ENCODE measurements around the gene MTHFD1L.

MTHFD1L gene

GRCh38 chr6:150898399-150899170, 33.1 kb downstream of the MTHFD1L start:
- no peak overlapping the region for H3K4me3 ChIP-seq (IDR thresholded peaks at IDR 0.05; ENCODE audit: insufficient read depth, low read depth, low read length)
- H3K79me2 ChIP-seq (ENCODE audit: insufficient read depth, low read depth), result no peaks in the 10 kb centered on the region; the same call in 1 of the 2 replicates
- no peak overlapping the region for H2AFZ ChIP-seq (ENCODE audit: low read depth)
- H3K4me1 ChIP-seq (ENCODE audit: low read depth, poor library complexity, severe bottlenecking), result peaks cover 51% of the 10 kb centered on the region
- no peaks in the 10 kb centered on the region for H3K36me3 ChIP-seq (ENCODE audit: insufficient read depth)
- TF ChIP-seq CTCF (conservative IDR thresholded peaks at IDR 0.05; ENCODE audit: low read depth, low read length), result no peak
- no peak overlapping the region for H3K9ac ChIP-seq
- H3K27me3 ChIP-seq (ENCODE audit: insufficient read depth, low read depth), result no peaks in the 10 kb centered on the region
- H3K27ac ChIP-seq, result no peak overlapping the region
- peak overlapping the region; percentile 89; the same call in 1 of the 2 replicates for H3K4me2 ChIP-seq
- 0 out of 2 replicates have a peak, but pooled peaks cover 4% of the 10 kb centered on the region for H4K20me1 ChIP-seq (ENCODE audit: insufficient read depth)

- Histone ChIP-seq H3K79me2 (ENCODE audit: insufficient read depth, low read depth) (no peaks in the 10 kb centered on the region; the same call in 1 of the 2 replicates), H3K4me3 (IDR thresholded peaks at IDR 0.05; ENCODE audit: insufficient read depth, low read depth, low read length) (no peak overlapping the region), H4K20me1 (ENCODE audit: insufficient read depth) (0 out of 2 replicates have a peak, but pooled peaks cover 4% of the 10 kb centered on the region), H3K4me2 (no peak overlapping the region), H3K4me1 (ENCODE audit: low read depth, poor library complexity, severe bottlenecking) (peaks cover 44% of the 10 kb centered on the region), H3K27me3 (ENCODE audit: insufficient read depth, low read depth) (no peaks in the 10 kb centered on the region), H3K9ac (no peak overlapping the region), H3K27ac (no peak overlapping the region), H2AFZ (ENCODE audit: low read depth) (no peak overlapping the region), H3K36me3 (ENCODE audit: insufficient read depth) (no peaks in the 10 kb centered on the region)
- TF ChIP-seq CTCF (conservative IDR thresholded peaks at IDR 0.05; ENCODE audit: low read depth, low read length), result no peak
These were observed 33.7 kb downstream of the MTHFD1L start for GRCh38 chr6:150899231-150899630.

GRCh38 chr6:150900049-150900448, 34.5 kb downstream of the MTHFD1L start:
- Histone ChIP-seq H2AFZ (ENCODE audit: low read depth) (no peak overlapping the region), H3K4me2 (no peak overlapping the region), H3K4me1 (ENCODE audit: low read depth, poor library complexity, severe bottlenecking) (peaks cover 36% of the 10 kb centered on the region), H3K27me3 (ENCODE audit: insufficient read depth, low read depth) (no peaks in the 10 kb centered on the region), H3K4me3 (IDR thresholded peaks at IDR 0.05; ENCODE audit: insufficient read depth, low read depth, low read length) (no peak overlapping the region), H4K20me1 (ENCODE audit: insufficient read depth) (no peaks in the 10 kb centered on the region), H3K79me2 (ENCODE audit: insufficient read depth, low read depth) (no peaks in the 10 kb centered on the region; the same call in 1 of the 2 replicates), H3K27ac (no peak overlapping the region), H3K36me3 (ENCODE audit: insufficient read depth) (no peaks in the 10 kb centered on the region), H3K9ac (no peak overlapping the region)
- TF ChIP-seq CTCF (conservative IDR thresholded peaks at IDR 0.05; ENCODE audit: low read depth, low read length), result no peak

- H3K79me2 ChIP-seq (ENCODE audit: insufficient read depth, low read depth), result no peaks in the 10 kb centered on the region
- no peaks in the 10 kb centered on the region for H3K36me3 ChIP-seq (ENCODE audit: insufficient read depth)
- no peak for TF ChIP-seq CTCF (conservative IDR thresholded peaks at IDR 0.05; ENCODE audit: low read depth, low read length)
- no peak overlapping the region for H3K4me2 ChIP-seq
- no peak overlapping the region for H3K4me3 ChIP-seq (IDR thresholded peaks at IDR 0.05; ENCODE audit: insufficient read depth, low read depth, low read length)
- no peak overlapping the region for H2AFZ ChIP-seq (ENCODE audit: low read depth)
- no peak overlapping the region for H3K9ac ChIP-seq
- H3K27ac ChIP-seq, result no peak overlapping the region
- no peaks in the 10 kb centered on the region for H3K27me3 ChIP-seq (ENCODE audit: insufficient read depth, low read depth)
- H3K4me1 ChIP-seq (ENCODE audit: low read depth, poor library complexity, severe bottlenecking), result peaks cover 14% of the 10 kb centered on the region
- H4K20me1 ChIP-seq (ENCODE audit: insufficient read depth), result no peaks in the 10 kb centered on the region
These were observed 36.8 kb downstream of the MTHFD1L start for GRCh38 chr6:150902142-150902776.

All from KMS-11 (cell line).